GM12891 (cell line): ENCODE measurements around the gene ZNF827.

Source experiments
- DNase-seq: peaks from one replicate; pipeline ENCODE4 v3.0.0; 2011; ENCODE audit warnings: low spot score; ENCODE audit not compliant: insufficient read length
- FAIRE-seq: peaks from 2 replicates; lab custom pipeline; 2011; peaks lifted over from hg19 to GRCh38; lab: Jason Lieb, UNC
- PAX5 ChIP-seq: IDR thresholded peaks from 2 replicates; pipeline ENCODE4 v1.6.1; 2011; ENCODE audit warnings: low read length, moderate library complexity, mild to moderate bottlenecking; ENCODE audit not compliant: insufficient read depth, severe bottlenecking
- POLR2A ChIP-seq: IDR thresholded peaks from 2 replicates; pipeline ENCODE4 v1.6.1; 2011; ENCODE audit warnings: low read depth, low read length, control low read depth
- POLR2AphosphoS5 ChIP-seq: IDR thresholded peaks from 2 replicates; pipeline ENCODE4 v1.6.1; 2011; ENCODE audit warnings: low read depth, low read length, control low read depth
- POU2F2 ChIP-seq: IDR thresholded peaks from 2 replicates; pipeline ENCODE4 v1.6.1; 2011; ENCODE audit warnings: low read depth, mild to moderate bottlenecking, control low read depth, low read length, moderate library complexity
- SPI1 ChIP-seq: IDR thresholded peaks from 2 replicates; pipeline ENCODE4 v1.6.1; 2011; ENCODE audit warnings: low read depth, low read length, control low read depth
- TAF1 ChIP-seq: IDR thresholded peaks from 2 replicates; pipeline ENCODE4 v1.6.1; 2011; ENCODE audit warnings: low read depth, low read length, control low read depth

The ZNF827 gene

DNA sequence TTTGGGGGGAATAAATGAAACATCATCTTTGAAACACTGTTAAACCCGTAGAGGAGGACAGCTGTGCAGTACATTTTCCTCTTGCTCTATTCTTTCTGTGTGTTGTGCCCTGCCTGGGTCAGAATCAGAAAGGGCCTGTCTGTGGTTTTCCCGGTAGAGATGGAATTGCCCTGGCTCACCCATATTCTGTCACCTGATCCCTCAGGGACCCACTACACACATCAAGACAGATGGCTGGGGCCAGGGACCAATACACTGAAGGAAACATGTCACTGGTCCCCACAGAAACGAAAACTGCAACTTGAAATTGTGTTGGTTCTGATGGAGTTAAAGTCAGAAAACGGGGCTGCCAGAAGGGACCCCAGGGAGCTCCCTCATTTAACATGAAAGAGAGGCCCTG is 114.9 kb downstream of the ZNF827 start:
- FAIRE-seq: no peak

DNA sequence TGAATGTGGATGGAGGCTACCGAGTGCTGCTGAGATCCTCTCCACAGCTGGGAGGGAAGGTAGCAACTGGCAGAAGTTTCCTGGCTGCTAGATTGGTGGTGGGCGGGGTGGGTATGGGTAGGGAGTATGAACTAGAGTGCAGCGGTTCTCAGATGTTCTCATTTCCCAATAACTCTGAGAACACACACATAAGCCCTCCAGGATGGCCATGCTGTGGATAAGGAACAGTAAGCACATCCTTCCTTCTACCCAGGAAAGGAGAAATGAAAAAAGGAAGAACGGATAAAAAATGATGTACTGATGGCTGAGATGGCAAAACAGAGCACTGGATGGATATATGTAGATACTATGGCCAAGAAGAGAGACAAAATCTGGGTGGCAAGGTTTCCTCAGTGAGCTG is 116.0 kb downstream of the ZNF827 start:
- no peak for DNase-seq
- FAIRE-seq: no peak
- TF ChIP-seq TAF1 (no peak), POU2F2 (no peak), POLR2A (no peak), POLR2AphosphoS5 (no peak), SPI1 (no peak), PAX5 (no peak)

More for the DNA sequence above, 114.9 kb downstream of the ZNF827 start:
- DNase-seq: no peak
- TF ChIP-seq PAX5 (no peak), POU2F2 (no peak), TAF1 (no peak), POLR2AphosphoS5 (no peak), SPI1 (no peak), POLR2A (no peak)

DNA sequence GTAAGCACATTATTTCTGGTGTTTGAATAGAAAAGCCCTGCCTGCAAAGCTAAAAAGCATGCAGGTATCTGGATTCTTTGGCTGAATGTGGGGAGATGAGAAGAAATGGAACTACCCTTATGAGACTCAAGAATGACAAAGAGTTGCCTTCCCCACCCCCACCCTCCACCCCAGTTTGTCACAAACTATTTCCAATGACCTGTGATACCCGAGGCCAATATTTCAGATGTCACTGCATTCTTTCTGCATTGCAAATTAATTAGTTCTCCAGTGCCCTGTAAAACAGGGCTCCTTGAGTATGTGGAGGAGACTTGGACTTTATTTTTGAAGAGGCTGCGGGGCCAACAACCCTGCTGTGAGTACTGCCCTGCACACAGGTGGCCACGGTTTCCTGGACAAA is 116.4 kb downstream of the ZNF827 start:
- DNase-seq: no peak
- FAIRE-seq: no peak

GRCh38 chr4:145821766-145822165 is 116.9 kb downstream of the ZNF827 start:
- FAIRE-seq (no peak), DNase-seq (no peak)
- TF ChIP-seq POLR2A (no peak), TAF1 (no peak), POLR2AphosphoS5 (no peak), SPI1 (no peak), POU2F2 (no peak), PAX5 (no peak)

More for the DNA sequence above, 116.4 kb downstream of the ZNF827 start:
- TF ChIP-seq PAX5 (no peak), TAF1 (no peak), SPI1 (no peak), POLR2AphosphoS5 (no peak), POU2F2 (no peak), POLR2A (no peak)

DNA sequence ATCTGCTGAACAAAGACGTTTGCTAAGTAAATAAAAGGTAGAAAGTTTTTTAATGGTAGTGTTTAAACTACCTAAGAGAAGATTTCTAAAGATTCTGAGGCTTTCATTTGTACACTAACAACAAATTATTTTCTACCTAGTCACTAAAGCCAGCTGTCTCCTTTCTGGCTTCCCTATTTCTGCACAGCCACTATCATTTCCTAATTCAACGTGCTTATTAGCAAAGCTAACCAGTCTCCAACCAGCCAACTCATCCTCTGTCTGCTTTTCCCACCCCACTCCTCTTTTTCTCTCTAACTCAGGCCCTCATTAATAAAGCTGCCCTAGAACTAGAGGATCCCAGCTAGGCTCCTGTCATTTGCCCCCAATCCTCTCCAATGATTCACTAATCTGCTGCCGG is 118.2 kb downstream of the ZNF827 start:
- TF ChIP-seq PAX5 (no peak), POU2F2 (no peak)
- no peak for DNase-seq
- no peak for FAIRE-seq

DNA sequence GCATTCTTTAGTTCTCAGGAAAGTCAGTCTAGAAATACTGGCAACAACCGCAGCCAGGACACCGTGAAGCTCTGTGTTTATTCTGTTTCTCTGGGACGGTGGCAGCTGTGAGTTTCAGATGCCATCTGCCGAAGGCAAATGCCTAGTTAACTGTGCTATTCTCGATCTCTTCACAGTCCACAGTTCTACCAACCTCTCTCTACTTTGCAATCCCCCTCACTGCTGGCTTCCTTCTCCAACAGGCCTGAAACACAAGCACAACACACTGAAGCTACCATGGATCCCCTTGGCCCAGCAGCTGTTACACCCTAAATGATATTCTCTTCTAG is 118.8 kb downstream of the ZNF827 start:
- TF ChIP-seq PAX5 (no peak), TAF1 (no peak), SPI1 (no peak), POLR2A (no peak)
- DNase-seq: no peak
- FAIRE-seq: peak; percentile 73

- FAIRE-seq: no peak
- TF ChIP-seq POLR2AphosphoS5 (no peak), POLR2A (no peak), PAX5 (no peak), SPI1 (no peak), TAF1 (no peak), POU2F2 (no peak)
These were observed 119.3 kb downstream of the ZNF827 start for GRCh38 chr4:145819101-145819852.

GRCh38 chr4:145818011-145818410 is 120.6 kb downstream of the ZNF827 start:
- DNase-seq (no peak), FAIRE-seq (no peak)
- TF ChIP-seq TAF1 (no peak), PAX5 (no peak), POU2F2 (no peak), SPI1 (no peak), POLR2AphosphoS5 (no peak), POLR2A (no peak)

More at GRCh38 chr4:145819101-145819852, 119.3 kb downstream of the ZNF827 start:
- DNase-seq: no peak

GRCh38 chr4:145816091-145816490 is 122.5 kb downstream of the ZNF827 start:
- FAIRE-seq (no peak), DNase-seq (no peak)
- TF ChIP-seq POLR2AphosphoS5: no peak

DNA sequence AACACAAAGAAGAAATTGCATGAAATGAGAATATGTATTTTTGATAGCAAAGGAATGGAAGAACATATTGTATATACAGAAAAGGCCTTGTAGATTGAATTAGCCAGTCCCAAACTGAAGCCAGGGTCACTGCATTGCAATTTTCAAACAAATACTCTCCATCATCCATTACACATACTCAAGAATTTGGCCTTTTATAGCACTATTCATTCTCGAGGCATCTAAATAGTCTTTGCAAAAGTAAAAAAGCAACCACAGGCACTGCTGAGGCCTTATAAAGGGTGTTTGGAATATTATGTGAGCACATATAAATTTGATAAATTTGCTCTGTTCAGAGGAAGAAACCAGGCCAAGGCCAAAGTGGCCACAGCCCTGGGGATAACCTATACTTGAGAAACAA is 123.0 kb downstream of the ZNF827 start:
- FAIRE-seq (no peak), DNase-seq (no peak)
- TF ChIP-seq PAX5 (no peak), POLR2AphosphoS5 (no peak)

DNA sequence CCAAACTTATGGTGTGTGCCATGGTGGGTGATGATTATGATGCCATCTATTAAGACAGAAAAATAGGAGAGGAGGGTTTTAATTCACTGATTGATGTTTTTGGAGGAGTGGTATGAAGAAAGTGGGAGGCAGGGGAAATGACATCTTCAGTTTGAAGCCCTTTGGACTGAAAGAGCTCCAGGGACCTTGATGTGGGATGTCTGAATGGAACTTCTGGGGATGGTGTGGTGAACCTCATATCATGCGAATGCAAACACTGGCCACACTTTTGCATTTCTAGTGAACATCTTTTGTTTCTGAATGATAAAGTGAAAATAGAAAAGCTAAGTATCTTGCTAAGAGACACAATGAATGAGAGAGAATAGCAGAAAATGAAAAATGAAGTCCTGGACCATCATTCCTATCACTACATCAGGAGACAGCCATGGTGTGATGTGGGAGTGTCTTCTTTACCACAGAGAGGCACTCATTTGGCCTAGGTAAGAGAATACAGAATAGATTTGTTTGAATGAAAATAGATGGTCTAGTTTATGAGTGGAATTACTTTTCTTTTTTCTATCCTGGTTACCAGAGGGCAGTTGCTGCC is 123.5 kb downstream of the ZNF827 start:
- DNase-seq (no peak), FAIRE-seq (no peak)
- TF ChIP-seq TAF1 (no peak), POU2F2 (no peak), PAX5 (no peak), POLR2A (no peak), POLR2AphosphoS5 (no peak), SPI1 (no peak)
